ENCODE results near the gene HOATZ. TPM values are rescaled to one million over a fixed set of nuclear protein-coding genes. Genes with fewer than 3 reads are reported as not detected.

The HOATZ gene
- total RNA-seq, 5 donors from 2014 or later (not counting 1 experiment from before 2014, with no cell fraction given), result not detected

DNA sequence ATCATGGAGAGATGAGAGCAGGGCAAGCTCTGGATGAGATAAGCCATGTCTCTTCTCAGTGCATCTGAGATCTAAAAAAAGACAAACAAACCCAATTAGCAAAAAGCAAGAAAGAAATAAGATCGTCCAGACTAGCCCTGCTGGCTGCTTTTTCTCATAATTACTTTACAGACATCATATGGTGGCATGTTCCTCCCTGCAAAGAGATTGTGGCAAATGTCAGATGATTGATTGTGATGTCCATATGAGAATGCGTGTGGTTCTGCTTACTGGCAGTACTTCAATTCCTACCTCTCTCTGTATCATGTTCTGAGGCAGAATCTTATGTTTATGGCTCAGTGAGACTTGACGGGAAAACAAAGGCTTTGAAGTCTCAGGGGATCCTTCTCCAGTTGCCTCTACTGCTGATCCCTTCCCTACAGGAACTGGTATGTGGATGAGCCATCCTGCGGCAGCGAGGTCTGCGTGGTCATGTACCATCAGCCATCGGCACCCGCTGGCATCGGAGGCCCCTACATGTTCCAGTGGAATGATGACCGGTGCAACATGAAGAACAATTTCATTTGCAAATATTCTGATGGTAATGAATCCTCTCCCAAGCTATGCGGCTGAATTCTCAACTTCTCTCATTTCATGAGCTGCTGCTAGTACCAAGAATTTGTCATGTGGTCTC, 34.8 kb downstream of the HOATZ start:
- Mint-ChIP-seq H3K36me3 (no peaks in the 10 kb centered on the region), H3K4me3 (no peak overlapping the region), H3K27ac (no peak overlapping the region), H3K27me3 (peaks cover 7 to 26% of the 10 kb centered on the region in 2 donors), H3K9me3 (no peaks in the 10 kb centered on the region), H3K4me1 (no peaks in the 10 kb centered on the region)
- Histone ChIP-seq H3K4me3 (ENCODE audit: control insufficient read depth in 1 of 2, extremely low read depth in 1 of 2, low read length in 1 of 2) (no peak overlapping the region), H3K4me1 (ENCODE audit: control insufficient read depth in 1 of 2, extremely low read depth in 1 of 2, insufficient read depth in 2 of 2, low read length in 2 of 2) (no peaks in the 10 kb centered on the region), H3K36me3 (ENCODE audit: control insufficient read depth in 2 of 2, extremely low read depth in 1 of 2, insufficient read depth in 1 of 2, low read length in 1 of 2) (no peaks in the 10 kb centered on the region), H3K9me3 (no peaks in the 10 kb centered on the region), H3K27me3 (replicated peaks in 1 of 2; ENCODE audit: control insufficient read depth in 2 of 2, extremely low read depth in 1 of 2, insufficient read depth in 2 of 2, low read length in 1 of 2) (peaks cover 0 to 2% of the 10 kb centered on the region in 2 experiments), H3K27ac (ENCODE audit: low read length) (no peak overlapping the region)
- CTCF ChIA-PET, result no interaction called here
- DNase-seq, result no peak
- WGBS (ENCODE audit: insufficient coverage), result 85% methylated on average over 7 of the region's 11 CpGs
- POLR2A ChIA-PET, result interaction anchor here in 1 of 2 donors (0.6 kb wide), 1 partner anchor 34 kb away, joined by 3 read pairs; no protein-coding TSS in a partner anchor
- no peak for ATAC-seq (replicated peaks in 1 of 4)

DNA sequence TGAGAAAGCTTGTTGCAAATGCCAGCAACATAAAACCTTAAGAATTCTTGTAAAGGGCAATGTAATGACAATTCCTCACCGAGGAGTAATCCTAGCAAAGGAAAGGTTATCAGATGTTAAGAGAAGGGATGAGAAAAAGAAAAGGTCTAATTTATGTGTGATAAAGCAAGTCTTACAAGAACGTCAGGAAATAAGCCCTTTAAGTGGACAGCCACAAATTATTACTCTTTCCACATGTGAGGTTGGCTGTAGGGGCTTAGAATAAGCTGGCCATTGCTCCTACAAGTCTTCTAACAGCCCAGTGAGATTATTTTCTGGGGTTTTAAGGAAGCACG, 35.3 kb downstream of the HOATZ start:
- POLR2A ChIA-PET, result interaction anchor here in 1 of 2 donors (0.6 kb wide), 1 partner anchor 34 kb away, joined by 3 read pairs; no protein-coding TSS in a partner anchor
- Mint-ChIP-seq H3K27ac (no peak overlapping the region), H3K9me3 (no peaks in the 10 kb centered on the region)

DNA sequence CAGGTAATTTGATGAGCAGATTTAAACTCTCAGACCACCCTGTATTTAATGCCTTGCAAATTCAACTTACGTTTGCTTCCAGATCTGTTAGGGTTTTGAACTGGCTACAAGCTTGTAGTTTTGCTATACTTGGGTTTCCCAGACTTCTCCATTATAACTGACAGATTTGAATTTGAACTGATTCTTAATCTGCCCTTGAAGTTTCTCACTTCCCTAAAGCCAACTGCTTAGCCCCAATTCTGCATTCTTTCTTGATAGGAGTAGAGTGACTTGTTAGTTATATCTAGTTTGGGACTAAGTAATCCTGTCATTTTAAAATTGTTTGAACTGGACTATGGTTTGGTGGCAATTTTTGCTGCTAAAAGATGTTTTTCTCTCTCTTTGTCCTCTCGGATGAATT, 35.7 kb downstream of the HOATZ start:
- no peak for ATAC-seq (replicated peaks in 1 of 4)
- Histone ChIP-seq H3K27ac (ENCODE audit: low read length) (no peak overlapping the region), H3K4me3 (ENCODE audit: control insufficient read depth in 1 of 2, extremely low read depth in 1 of 2, low read length in 1 of 2) (no peak overlapping the region), H3K36me3 (ENCODE audit: control insufficient read depth in 2 of 2, extremely low read depth in 1 of 2, insufficient read depth in 1 of 2, low read length in 1 of 2) (no peaks in the 10 kb centered on the region), H3K27me3 (replicated peaks in 1 of 2; ENCODE audit: control insufficient read depth in 2 of 2, extremely low read depth in 1 of 2, insufficient read depth in 2 of 2, low read length in 1 of 2) (peaks cover 0 to 2% of the 10 kb centered on the region in 2 experiments), H3K9me3 (no peaks in the 10 kb centered on the region), H3K4me1 (ENCODE audit: control insufficient read depth in 1 of 2, extremely low read depth in 1 of 2, insufficient read depth in 2 of 2, low read length in 2 of 2) (no peaks in the 10 kb centered on the region)
- H3K9me3 Mint-ChIP-seq, result peaks cover 0 to 1% (median under 1%) of the 10 kb centered on the region in 3 donors
- CTCF ChIA-PET, result interaction anchor here in 1 of 2 donors (1.4 kb wide), 1 partner anchor 13 kb away, joined by 3 read pairs; no protein-coding TSS in a partner anchor
- peaks cover 7 to 20% of the 10 kb centered on the region in 2 donors for H3K27me3 Mint-ChIP-seq
- H3K27ac Mint-ChIP-seq, result no peak overlapping the region
- no peaks in the 10 kb centered on the region for H3K36me3 Mint-ChIP-seq
- no peaks in the 10 kb centered on the region for H3K4me1 Mint-ChIP-seq
- WGBS (ENCODE audit: insufficient coverage), result no CpG with 5 or more reads among the region's 2 CpGs
- no peak for DNase-seq
- H3K4me3 Mint-ChIP-seq, result no peak overlapping the region
- POLR2A ChIA-PET, result interaction anchor here in 1 of 2 donors (0.6 kb wide), 1 partner anchor 34 kb away, joined by 3 read pairs; no protein-coding TSS in a partner anchor

More for the DNA sequence above, 35.3 kb downstream of the HOATZ start:
- Histone ChIP-seq H3K4me3 (ENCODE audit: control insufficient read depth in 1 of 2, extremely low read depth in 1 of 2, low read length in 1 of 2) (no peak overlapping the region), H3K27me3 (replicated peaks in 1 of 2; ENCODE audit: control insufficient read depth in 2 of 2, extremely low read depth in 1 of 2, insufficient read depth in 2 of 2, low read length in 1 of 2) (peaks cover 0 to 2% of the 10 kb centered on the region in 2 experiments), H3K4me1 (ENCODE audit: control insufficient read depth in 1 of 2, extremely low read depth in 1 of 2, insufficient read depth in 2 of 2, low read length in 2 of 2) (no peaks in the 10 kb centered on the region), H3K9me3 (no peaks in the 10 kb centered on the region), H3K27ac (ENCODE audit: low read length) (no peak overlapping the region), H3K36me3 (ENCODE audit: control insufficient read depth in 2 of 2, extremely low read depth in 1 of 2, insufficient read depth in 1 of 2, low read length in 1 of 2) (no peaks in the 10 kb centered on the region)
- no peak for ATAC-seq (replicated peaks in 1 of 4)
- CTCF ChIA-PET, result no interaction called here
- no peak for DNase-seq
- Mint-ChIP-seq H3K36me3 (no peaks in the 10 kb centered on the region), H3K27me3 (peaks cover 7 to 24% of the 10 kb centered on the region in 2 donors), H3K4me1 (no peaks in the 10 kb centered on the region), H3K4me3 (no peak overlapping the region)
- 57% methylated on average over 1 of the region's 3 CpGs for WGBS (ENCODE audit: insufficient coverage)

DNA sequence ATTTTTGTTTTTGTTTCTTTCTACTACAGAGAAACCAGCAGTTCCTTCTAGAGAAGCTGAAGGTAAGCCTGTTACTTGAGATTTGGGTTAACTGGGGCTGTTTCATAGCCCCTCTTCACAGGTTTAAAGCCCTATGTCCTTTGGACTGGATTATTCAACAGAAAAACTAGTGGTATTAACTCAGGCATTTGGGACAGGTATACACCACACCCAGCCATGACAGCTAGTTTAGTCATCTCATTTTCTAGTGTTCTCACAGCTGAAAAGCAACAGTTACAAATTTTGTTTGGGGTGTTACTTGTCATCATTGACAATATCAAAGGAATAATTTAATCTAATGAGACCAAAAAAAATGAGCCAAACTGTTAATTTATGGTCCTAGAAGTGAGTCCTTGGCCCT, 40.0 kb downstream of the HOATZ start:
- peaks cover 0 to 14% (median 2%) of the 10 kb centered on the region in 3 donors for H3K9me3 Mint-ChIP-seq
- no peak overlapping the region for H3K27ac Mint-ChIP-seq
- no peaks in the 10 kb centered on the region for H3K4me1 Mint-ChIP-seq
- Histone ChIP-seq H3K36me3 (ENCODE audit: control insufficient read depth in 2 of 2, extremely low read depth in 1 of 2, insufficient read depth in 1 of 2, low read length in 1 of 2) (no peaks in the 10 kb centered on the region), H3K27ac (ENCODE audit: low read length) (no peak overlapping the region), H3K27me3 (replicated peaks in 1 of 2; ENCODE audit: control insufficient read depth in 2 of 2, extremely low read depth in 1 of 2, insufficient read depth in 2 of 2, low read length in 1 of 2) (peaks cover 0 to under 1% of the 10 kb centered on the region in 2 experiments), H3K9me3 (no peaks in the 10 kb centered on the region), H3K4me1 (ENCODE audit: control insufficient read depth in 1 of 2, extremely low read depth in 1 of 2, insufficient read depth in 2 of 2, low read length in 2 of 2) (no peaks in the 10 kb centered on the region), H3K4me3 (ENCODE audit: control insufficient read depth in 1 of 2, extremely low read depth in 1 of 2, low read length in 1 of 2) (no peak overlapping the region)
- ATAC-seq (replicated peaks in 1 of 4), result no peak
- CTCF ChIA-PET, result interaction anchor here in 1 of 2 donors (0.6 to 0.7 kb wide), 2 partner anchors 12 to 781 kb away, joined by 3 to 4 read pairs; no protein-coding TSS in a partner anchor
- H3K27me3 Mint-ChIP-seq, result peaks cover 7 to 9% of the 10 kb centered on the region in 2 donors
- DNase-seq, result no peak
- POLR2A ChIA-PET, result interaction anchor here in 1 of 2 donors (0.6 kb wide), 1 partner anchor 18 kb away, joined by 3 read pairs; no protein-coding TSS in a partner anchor
- no peak overlapping the region for H3K4me3 Mint-ChIP-seq
- H3K36me3 Mint-ChIP-seq, result no peaks in the 10 kb centered on the region

DNA sequence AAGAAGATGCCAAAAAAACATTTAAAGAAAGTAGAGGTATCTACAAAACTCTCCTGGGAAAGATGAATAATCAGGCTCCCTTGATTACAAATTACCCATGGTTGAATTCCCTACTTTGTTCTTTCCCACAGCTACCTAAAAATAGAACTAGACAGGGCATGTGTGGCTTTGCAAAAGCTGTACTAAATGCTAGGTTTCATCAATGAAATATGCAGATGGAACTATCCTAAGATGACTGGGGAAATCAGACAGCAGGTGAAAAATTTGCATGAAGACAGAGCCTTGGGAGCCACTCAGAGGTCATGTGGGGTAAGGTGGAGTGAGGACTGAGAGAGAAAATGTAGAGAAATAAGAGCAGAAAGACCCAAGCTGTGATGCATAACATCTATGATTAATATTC, 40.7 kb downstream of the HOATZ start:
- Histone ChIP-seq H3K27ac (ENCODE audit: low read length) (no peak overlapping the region), H3K9me3 (no peaks in the 10 kb centered on the region), H3K4me3 (ENCODE audit: control insufficient read depth in 1 of 2, extremely low read depth in 1 of 2, low read length in 1 of 2) (no peak overlapping the region), H3K36me3 (ENCODE audit: control insufficient read depth in 2 of 2, extremely low read depth in 1 of 2, insufficient read depth in 1 of 2, low read length in 1 of 2) (no peaks in the 10 kb centered on the region), H3K4me1 (ENCODE audit: control insufficient read depth in 1 of 2, extremely low read depth in 1 of 2, insufficient read depth in 2 of 2, low read length in 2 of 2) (no peaks in the 10 kb centered on the region), H3K27me3 (replicated peaks in 1 of 2; ENCODE audit: control insufficient read depth in 2 of 2, extremely low read depth in 1 of 2, insufficient read depth in 2 of 2, low read length in 1 of 2) (no peaks in the 10 kb centered on the region)
- no peak overlapping the region for H3K4me3 Mint-ChIP-seq
- no peak overlapping the region for H3K27ac Mint-ChIP-seq
- H3K4me1 Mint-ChIP-seq, result no peaks in the 10 kb centered on the region
- H3K36me3 Mint-ChIP-seq, result no peaks in the 10 kb centered on the region
- peaks cover 0 to 14% (median 2%) of the 10 kb centered on the region in 3 donors for H3K9me3 Mint-ChIP-seq
- peaks cover 4 to 9% of the 10 kb centered on the region in 2 donors for H3K27me3 Mint-ChIP-seq
- POLR2A ChIA-PET, result no interaction called here
- DNase-seq (no peak), ATAC-seq (replicated peaks in 1 of 4) (no peak)
- CTCF ChIA-PET, result interaction anchor here in 1 of 2 donors (0.6 kb wide), 1 partner anchor 122 kb away, joined by 3 read pairs; no protein-coding TSS in a partner anchor

DNA sequence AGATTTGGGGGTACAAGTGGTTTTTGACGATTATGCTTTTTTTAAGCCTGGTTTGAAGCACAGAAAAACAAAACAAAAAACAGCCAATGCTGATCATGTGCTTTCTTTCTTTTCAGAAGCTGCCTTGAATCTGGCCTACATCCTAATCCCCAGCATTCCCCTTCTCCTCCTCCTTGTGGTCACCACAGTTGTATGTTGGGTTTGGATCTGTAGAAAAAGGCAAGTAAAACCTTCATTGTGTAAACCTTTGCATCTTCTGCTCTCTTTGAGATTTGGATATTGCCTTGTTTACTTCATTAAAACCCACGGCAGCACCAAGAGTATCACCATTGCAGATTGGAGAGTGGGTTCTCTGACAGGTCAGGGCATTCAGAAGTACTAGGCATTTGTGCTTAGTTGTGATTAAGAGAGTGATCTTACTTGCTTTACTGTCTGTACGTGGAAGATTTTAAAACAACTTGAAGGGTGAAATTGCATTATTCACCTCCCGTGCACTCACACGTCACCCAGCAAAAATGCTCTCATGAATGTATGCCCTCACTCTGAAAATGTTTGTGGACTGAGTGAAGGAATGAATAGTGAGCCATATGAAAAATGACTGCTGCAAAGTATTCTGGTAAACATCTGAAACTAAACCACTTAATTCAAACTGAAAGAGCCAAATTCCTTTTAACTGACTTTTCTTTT, 43.0 kb downstream of the HOATZ start:
- CTCF ChIA-PET, result interaction anchor here in 1 of 2 donors (0.6 kb wide), 1 partner anchor 285 kb away, joined by 3 read pairs; no protein-coding TSS in a partner anchor
- DNase-seq (no peak), ATAC-seq (replicated peaks in 1 of 4) (no peak)
- Mint-ChIP-seq H3K27ac (no peak overlapping the region), H3K4me3 (no peak overlapping the region), H3K9me3 (peaks cover 0 to 14% (median 2%) of the 10 kb centered on the region in 3 donors), H3K36me3 (no peaks in the 10 kb centered on the region), H3K4me1 (no peaks in the 10 kb centered on the region), H3K27me3 (peaks cover 0 to under 1% of the 10 kb centered on the region in 2 donors)
- POLR2A ChIA-PET, result interaction anchor here in 1 of 2 donors (0.7 kb wide), 1 partner anchor 395 kb away, joined by 4 read pairs; no protein-coding TSS in a partner anchor
- no peaks in the 10 kb centered on the region for H3K4me1 ChIP-seq (ENCODE audit: control insufficient read depth in 1 of 2, extremely low read depth in 1 of 2, insufficient read depth in 2 of 2, low read length in 2 of 2)
- no peaks in the 10 kb centered on the region for H3K27me3 ChIP-seq (replicated peaks in 1 of 2; ENCODE audit: control insufficient read depth in 2 of 2, extremely low read depth in 1 of 2, insufficient read depth in 2 of 2, low read length in 1 of 2)
- WGBS (ENCODE audit: insufficient coverage), result 80% methylated on average over 1 of the region's 5 CpGs
- H3K27ac ChIP-seq (ENCODE audit: low read length), result no peak overlapping the region
- H3K9me3 ChIP-seq, result no peaks in the 10 kb centered on the region
- H3K4me3 ChIP-seq (ENCODE audit: control insufficient read depth in 1 of 2, extremely low read depth in 1 of 2, low read length in 1 of 2), result no peak overlapping the region
- H3K36me3 ChIP-seq (ENCODE audit: control insufficient read depth in 2 of 2, extremely low read depth in 1 of 2, insufficient read depth in 1 of 2, low read length in 1 of 2), result no peaks in the 10 kb centered on the region

Measured in T-cell (primary cell).